Gastrocnemius medialis (tissue), 4 donors: ENCODE measurements around the gene RGS21. TPM values are rescaled to one million over a fixed set of nuclear protein-coding genes. Genes with fewer than 3 reads are reported as not detected.

Experiments
- ATAC-seq, 2 donors: fragments of 150-250 bp; one replicate each; pipeline ENCODE4 v1.9.1; 2016
- DNase-seq, 2 donors: peaks; one replicate each; pipeline ENCODE4 v3.0.0-alpha.2; 2019
- H3K27ac ChIP-seq, 4 donors: fragments of 200-600 bp; sonication (generic); 1 replicate in 1 of 4; 2 replicates in 3 of 4; pipeline ENCODE4 v1.5.1; 2016 to 2018; ENCODE audit warnings: mild to moderate bottlenecking in 2 of 4, moderate library complexity in 1 of 4
- H3K27me3 ChIP-seq, 3 donors: fragments of 200-600 bp; sonication (generic) in 2 of 3; 1 replicate in 1 of 3; 2 replicates in 2 of 3; pipeline versions ENCODE4 v1.5.1 to v1.6.0; 2016 to 2019; ENCODE audit warnings: mild to moderate bottlenecking in 1 of 3, moderate library complexity in 1 of 3
- H3K36me3 ChIP-seq, 2 donors: fragments of 200-600 bp; sonication (generic) in 1 of 2; one replicate each; pipeline ENCODE4 v1.5.1; 2017 to 2018
- H3K4me1 ChIP-seq, 2 donors: fragments of 200-600 bp; sonication (generic) in 1 of 2; one replicate each; pipeline ENCODE4 v1.5.1; 2016 to 2017; ENCODE audit warnings: mild to moderate bottlenecking in 2 of 2
- H3K4me3 ChIP-seq, 4 donors: fragments of 200-600 bp; sonication (generic) in 3 of 4; 1 replicate in 1 of 4; 2 replicates in 3 of 4; pipeline ENCODE4 v1.5.1; 2016 to 2019; ENCODE audit warnings: mild to moderate bottlenecking in 2 of 4
- H3K9me3 ChIP-seq, 3 donors: fragments of 200-600 bp; sonication (generic) in 2 of 3; 1 replicate in 1 of 3; 2 replicates in 2 of 3; pipeline ENCODE4 v1.5.1; 2016 to 2019
- POLR2A ChIP-seq, 2 donors: fragments of 450-650 bp; IDR thresholded peaks; one replicate each; pipeline ENCODE4 v1.6.1; 2017; ENCODE audit warnings: antibody characterized with exemption in 2 of 2, mild to moderate bottlenecking in 2 of 2, moderate library complexity in 2 of 2
- in situ Hi-C, 4 donors: fragments of 200-750 bp; cut with MboI; loops; one replicate each; pipeline versions ENCODE4 v1.15.0 to v1.8.0; 2017; ENCODE audit warnings: low sequenced_read_pairs in 4 of 4
- intact Hi-C: fragments of 100-400 bp; cut with DNase I; formaldehyde crosslinking; loops from one replicate; pipeline ENCODE4 v1.15.1; 2023; ENCODE audit warnings: low total_unique reads
- total RNA-seq, 4 donors: library from RNA; depleted of rRNA; stranded (reverse); fragments of >200 nt; gene quantifications; one replicate each; pipeline versions ENCODE4 v1.1.0 to v1.2.3, GENCODE V29; 2016
- TF ChIP-seq, protein P1 (sequence below), 5 experiments: fragments of 450-650 bp in 3 of 5; fragments of 200-600 bp in 2 of 5; sonication (generic) in 2 of 5; IDR thresholded peaks in 4 of 5; conservative IDR thresholded peaks in 1 of 5; 1 replicate in 4 of 5; 2 replicates in 1 of 5; pipeline ENCODE4 v1.5.1; 2016 to 2019; ENCODE audit warnings: antibody characterized with exemption in 5 of 5, mild to moderate bottlenecking in 3 of 5, moderate library complexity in 3 of 5

The RGS21 gene
- total RNA-seq, 4 donors from 2014 or later: not detected

DNA sequence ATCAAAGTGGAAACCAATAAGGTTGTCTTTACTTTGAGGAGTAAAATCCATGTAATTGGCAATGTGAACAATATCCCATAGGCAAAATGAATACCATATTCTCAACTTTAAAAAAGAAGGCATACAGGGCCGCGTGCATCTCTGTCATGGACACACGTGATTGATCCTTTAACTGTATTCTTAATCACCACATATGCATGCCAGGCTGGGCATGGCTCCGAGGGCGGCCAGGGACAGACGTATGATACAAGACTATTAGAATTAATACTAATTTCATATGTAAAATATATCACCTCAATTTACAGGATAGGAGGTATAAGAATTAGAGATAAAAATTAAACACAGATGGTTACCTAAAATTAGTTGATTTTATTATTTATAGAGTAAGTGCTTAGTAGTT, 11.2 kb downstream of the RGS21 start:
- H3K27ac ChIP-seq: no peak overlapping the region
- no peak overlapping the region for H3K4me3 ChIP-seq
- ATAC-seq: no peak
- no peak for DNase-seq
- intact Hi-C loops (no loop called here), in situ Hi-C loops (no loop called here)
- H3K9me3 ChIP-seq: no peaks in the 10 kb centered on the region
- no peaks in the 10 kb centered on the region for H3K4me1 ChIP-seq
- H3K36me3 ChIP-seq: no peaks in the 10 kb centered on the region
- TF ChIP-seq POLR2A (IDR thresholded peaks at IDR 0.05): no peak
- TF ChIP-seq, protein P1, sequence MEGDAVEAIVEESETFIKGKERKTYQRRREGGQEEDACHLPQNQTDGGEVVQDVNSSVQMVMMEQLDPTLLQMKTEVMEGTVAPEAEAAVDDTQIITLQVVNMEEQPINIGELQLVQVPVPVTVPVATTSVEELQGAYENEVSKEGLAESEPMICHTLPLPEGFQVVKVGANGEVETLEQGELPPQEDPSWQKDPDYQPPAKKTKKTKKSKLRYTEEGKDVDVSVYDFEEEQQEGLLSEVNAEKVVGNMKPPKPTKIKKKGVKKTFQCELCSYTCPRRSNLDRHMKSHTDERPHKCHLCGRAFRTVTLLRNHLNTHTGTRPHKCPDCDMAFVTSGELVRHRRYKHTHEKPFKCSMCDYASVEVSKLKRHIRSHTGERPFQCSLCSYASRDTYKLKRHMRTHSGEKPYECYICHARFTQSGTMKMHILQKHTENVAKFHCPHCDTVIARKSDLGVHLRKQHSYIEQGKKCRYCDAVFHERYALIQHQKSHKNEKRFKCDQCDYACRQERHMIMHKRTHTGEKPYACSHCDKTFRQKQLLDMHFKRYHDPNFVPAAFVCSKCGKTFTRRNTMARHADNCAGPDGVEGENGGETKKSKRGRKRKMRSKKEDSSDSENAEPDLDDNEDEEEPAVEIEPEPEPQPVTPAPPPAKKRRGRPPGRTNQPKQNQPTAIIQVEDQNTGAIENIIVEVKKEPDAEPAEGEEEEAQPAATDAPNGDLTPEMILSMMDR (IDR thresholded peaks at IDR 0.05 in 4 of 5, conservative IDR thresholded peaks at IDR 0.05 in 1 of 5): no peak
- no peaks in the 10 kb centered on the region for H3K27me3 ChIP-seq

- in situ Hi-C loops (no loop called here), intact Hi-C loops (no loop called here)
- H3K4me1 ChIP-seq: no peaks in the 10 kb centered on the region
- ATAC-seq: no peak
- no peak for DNase-seq
- H3K27ac ChIP-seq: no peak overlapping the region
- no peaks in the 10 kb centered on the region for H3K9me3 ChIP-seq
- no peak for TF ChIP-seq POLR2A (IDR thresholded peaks at IDR 0.05)
- TF ChIP-seq, protein P1 (IDR thresholded peaks at IDR 0.05 in 4 of 5, conservative IDR thresholded peaks at IDR 0.05 in 1 of 5): no peak
- H3K36me3 ChIP-seq: no peaks in the 10 kb centered on the region
- no peaks in the 10 kb centered on the region for H3K27me3 ChIP-seq
- H3K4me3 ChIP-seq: no peak overlapping the region
Measured at GRCh38 chr1:192342842-192343241, 26.1 kb downstream of the RGS21 start.

DNA sequence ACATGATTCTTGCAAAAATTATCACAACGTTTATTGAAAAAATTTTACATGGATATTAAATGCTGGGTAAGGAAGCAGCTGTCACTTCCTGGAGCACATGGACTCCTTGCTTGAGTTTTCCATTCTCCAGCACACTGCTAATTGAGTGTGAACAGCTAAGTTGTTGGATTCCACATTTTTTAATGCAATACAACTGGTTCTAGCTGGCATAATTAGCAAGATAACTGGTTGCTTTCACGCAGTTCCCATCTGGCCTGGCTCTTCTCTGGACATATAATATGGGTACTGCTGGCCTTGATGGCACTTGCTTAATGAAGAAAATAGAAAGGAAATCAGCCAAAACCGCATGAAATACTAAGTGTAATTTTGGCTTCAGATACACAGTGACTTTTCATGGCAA, 26.6 kb downstream of the RGS21 start:
- intact Hi-C loops: no loop called here
- H3K27ac ChIP-seq: no peak overlapping the region
- in situ Hi-C loops: no loop called here
- no peaks in the 10 kb centered on the region for H3K27me3 ChIP-seq
- no peaks in the 10 kb centered on the region for H3K36me3 ChIP-seq
- TF ChIP-seq POLR2A (IDR thresholded peaks at IDR 0.05): no peak
- TF ChIP-seq, protein P1 (IDR thresholded peaks at IDR 0.05 in 4 of 5, conservative IDR thresholded peaks at IDR 0.05 in 1 of 5): no peak
- no peaks in the 10 kb centered on the region for H3K4me1 ChIP-seq
- ATAC-seq (no peak), DNase-seq (no peak)
- H3K9me3 ChIP-seq: no peaks in the 10 kb centered on the region
- H3K4me3 ChIP-seq: no peak overlapping the region

GRCh38 chr1:192349314-192349713, 32.5 kb downstream of the RGS21 start:
- intact Hi-C loops: no loop called here
- no peaks in the 10 kb centered on the region for H3K4me1 ChIP-seq
- no peak for TF ChIP-seq POLR2A (IDR thresholded peaks at IDR 0.05)
- TF ChIP-seq, protein P1 (IDR thresholded peaks at IDR 0.05 in 4 of 5, conservative IDR thresholded peaks at IDR 0.05 in 1 of 5): no peak
- ATAC-seq (no peak), DNase-seq (no peak)
- H3K36me3 ChIP-seq: no peaks in the 10 kb centered on the region
- no peaks in the 10 kb centered on the region for H3K9me3 ChIP-seq
- no peaks in the 10 kb centered on the region for H3K27me3 ChIP-seq
- H3K27ac ChIP-seq: no peak overlapping the region
- in situ Hi-C loops: no loop called here
- no peak overlapping the region for H3K4me3 ChIP-seq

DNA sequence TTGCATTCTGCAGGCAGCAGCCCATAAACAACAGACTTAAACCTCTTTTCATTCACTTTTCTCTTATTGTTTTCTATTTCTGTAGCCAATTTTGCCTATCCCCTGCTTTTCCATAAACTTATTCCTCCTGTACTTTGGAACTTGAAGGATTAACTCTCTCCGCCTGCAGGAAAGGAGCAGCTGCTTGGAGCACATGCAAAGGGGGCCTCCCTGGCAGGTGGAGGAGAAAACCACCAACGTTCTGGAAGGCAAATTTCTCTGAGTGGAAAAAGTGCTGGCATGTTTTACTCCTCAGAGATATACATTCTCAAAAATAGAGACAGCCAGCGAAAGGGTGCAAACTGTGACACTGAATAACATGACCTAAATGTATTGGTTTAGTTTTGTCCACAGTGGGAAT, 33.6 kb downstream of the RGS21 start:
- DNase-seq: no peak
- Histone ChIP-seq H3K27me3 (no peaks in the 10 kb centered on the region), H3K4me1 (no peaks in the 10 kb centered on the region), H3K27ac (no peak overlapping the region), H3K9me3 (no peaks in the 10 kb centered on the region), H3K36me3 (no peaks in the 10 kb centered on the region), H3K4me3 (no peak overlapping the region)
- in situ Hi-C loops: no loop called here
- TF ChIP-seq, protein P1 (IDR thresholded peaks at IDR 0.05 in 4 of 5, conservative IDR thresholded peaks at IDR 0.05 in 1 of 5): no peak
- TF ChIP-seq POLR2A (IDR thresholded peaks at IDR 0.05): no peak
- intact Hi-C loops: no loop called here
- ATAC-seq: no peak
